ENCODE results near the gene TTLL9.

The TTLL9 gene

GRCh38 chr20:31840906-31841816 lies 29.3 kb upstream of the TTLL9 start:
- Histone ChIP-seq H3K4me1 (peaks cover 13% of the 10 kb centered on the region), H3K4me3 (ENCODE audit: low read depth, low read length) (no peak overlapping the region), H3K36me3 (ENCODE audit: control insufficient read depth, insufficient read depth, low read length) (no peaks in the 10 kb centered on the region), H3K9me3 (ENCODE audit: control insufficient read depth, low read length) (no peaks in the 10 kb centered on the region), H3K27me3 (ENCODE audit: control insufficient read depth, insufficient read depth, low read length) (no peaks in the 10 kb centered on the region), H3K9ac (no peak overlapping the region), H3K4me2 (ENCODE audit: low read length) (no peak overlapping the region), H2AFZ (no peak overlapping the region), H3K27ac (no peak overlapping the region), H3K79me2 (no peaks in the 10 kb centered on the region)
- TF ChIP-seq, protein P1, sequence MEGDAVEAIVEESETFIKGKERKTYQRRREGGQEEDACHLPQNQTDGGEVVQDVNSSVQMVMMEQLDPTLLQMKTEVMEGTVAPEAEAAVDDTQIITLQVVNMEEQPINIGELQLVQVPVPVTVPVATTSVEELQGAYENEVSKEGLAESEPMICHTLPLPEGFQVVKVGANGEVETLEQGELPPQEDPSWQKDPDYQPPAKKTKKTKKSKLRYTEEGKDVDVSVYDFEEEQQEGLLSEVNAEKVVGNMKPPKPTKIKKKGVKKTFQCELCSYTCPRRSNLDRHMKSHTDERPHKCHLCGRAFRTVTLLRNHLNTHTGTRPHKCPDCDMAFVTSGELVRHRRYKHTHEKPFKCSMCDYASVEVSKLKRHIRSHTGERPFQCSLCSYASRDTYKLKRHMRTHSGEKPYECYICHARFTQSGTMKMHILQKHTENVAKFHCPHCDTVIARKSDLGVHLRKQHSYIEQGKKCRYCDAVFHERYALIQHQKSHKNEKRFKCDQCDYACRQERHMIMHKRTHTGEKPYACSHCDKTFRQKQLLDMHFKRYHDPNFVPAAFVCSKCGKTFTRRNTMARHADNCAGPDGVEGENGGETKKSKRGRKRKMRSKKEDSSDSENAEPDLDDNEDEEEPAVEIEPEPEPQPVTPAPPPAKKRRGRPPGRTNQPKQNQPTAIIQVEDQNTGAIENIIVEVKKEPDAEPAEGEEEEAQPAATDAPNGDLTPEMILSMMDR (IDR thresholded peaks at IDR 0.05): no peak

- no peaks in the 10 kb centered on the region for H3K9me3 ChIP-seq (ENCODE audit: control insufficient read depth, low read length)
- H3K27me3 ChIP-seq (ENCODE audit: control insufficient read depth, insufficient read depth, low read length): no peaks in the 10 kb centered on the region
- H3K4me3 ChIP-seq (ENCODE audit: low read depth, low read length): no peak overlapping the region
- H3K36me3 ChIP-seq (ENCODE audit: control insufficient read depth, insufficient read depth, low read length): no peaks in the 10 kb centered on the region
- no peak overlapping the region for H3K9ac ChIP-seq
- no peak overlapping the region for H3K27ac ChIP-seq
- TF ChIP-seq, protein P1 (IDR thresholded peaks at IDR 0.05): no peak
- H2AFZ ChIP-seq: no peak overlapping the region
- H3K4me2 ChIP-seq (ENCODE audit: low read length): no peak overlapping the region
- peaks cover 10% of the 10 kb centered on the region for H3K4me1 ChIP-seq
- H3K79me2 ChIP-seq: no peaks in the 10 kb centered on the region
Observed at GRCh38 chr20:31841928-31842327, 28.5 kb upstream of the TTLL9 start.

DNA sequence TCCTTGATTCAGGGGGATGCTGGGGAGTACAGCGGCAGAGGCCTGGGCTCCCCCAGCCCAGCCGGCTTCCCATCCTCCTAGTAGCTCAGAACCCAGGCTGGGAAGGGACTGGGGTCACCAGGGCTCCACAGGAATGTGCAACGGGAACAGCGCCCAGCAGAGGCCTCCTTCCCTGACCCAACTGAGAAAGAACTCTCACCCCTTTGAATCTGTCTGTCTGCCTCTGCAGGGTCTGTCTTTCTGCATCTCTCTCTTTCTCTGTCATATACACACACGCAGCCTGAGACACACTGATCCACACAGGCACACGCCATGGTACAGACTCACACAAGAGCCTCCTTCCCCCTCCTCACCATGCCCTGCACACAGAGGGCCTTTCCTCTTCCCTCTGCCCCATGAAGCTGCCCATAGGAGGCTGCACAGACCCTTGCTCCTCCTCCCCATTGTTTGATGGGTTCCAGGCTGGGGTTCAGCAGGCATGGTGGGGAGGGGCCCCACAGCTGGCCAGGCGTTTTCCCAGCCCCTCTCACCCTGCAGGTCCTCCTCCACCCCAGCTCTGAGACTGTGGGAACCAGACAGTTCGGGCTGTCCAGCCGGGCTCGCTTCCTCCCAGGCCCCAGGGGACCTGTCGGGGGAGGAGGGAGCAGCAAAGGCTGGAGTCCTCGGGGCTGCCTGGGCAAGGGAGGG lies 27.8 kb upstream of the TTLL9 start:
- Histone ChIP-seq H3K4me3 (ENCODE audit: low read depth, low read length) (no peak overlapping the region), H3K27ac (no peak overlapping the region), H3K9ac (no peak overlapping the region), H3K4me1 (peaks cover 10% of the 10 kb centered on the region), H3K4me2 (ENCODE audit: low read length) (no peak overlapping the region), H3K9me3 (ENCODE audit: control insufficient read depth, low read length) (no peaks in the 10 kb centered on the region), H3K79me2 (no peaks in the 10 kb centered on the region), H2AFZ (no peak overlapping the region), H3K27me3 (ENCODE audit: control insufficient read depth, insufficient read depth, low read length) (no peaks in the 10 kb centered on the region), H3K36me3 (ENCODE audit: control insufficient read depth, insufficient read depth, low read length) (no peaks in the 10 kb centered on the region)
- TF ChIP-seq, protein P1 (IDR thresholded peaks at IDR 0.05): no peak

DNA sequence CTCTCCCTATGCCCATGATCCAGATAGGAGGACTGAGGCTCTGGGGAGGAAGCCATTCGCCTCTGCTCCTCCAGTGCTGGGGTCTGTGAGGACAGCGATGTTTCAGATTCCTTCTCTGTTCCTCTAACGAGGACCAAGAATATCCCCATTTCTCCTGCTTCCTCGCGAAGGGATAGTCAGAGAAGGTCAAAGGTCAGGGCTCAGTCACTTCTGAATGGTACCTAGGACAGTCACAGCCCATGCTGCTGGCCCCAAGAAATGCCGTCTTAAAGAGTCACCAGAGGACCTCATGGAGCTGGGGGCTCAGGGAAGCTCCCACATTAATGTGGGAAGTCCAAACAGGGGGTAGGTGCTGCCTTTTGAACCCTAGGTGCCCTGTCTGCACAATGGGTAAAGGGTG lies 27.1 kb upstream of the TTLL9 start:
- Histone ChIP-seq H3K27me3 (ENCODE audit: control insufficient read depth, insufficient read depth, low read length) (no peaks in the 10 kb centered on the region), H3K4me2 (ENCODE audit: low read length) (no peak overlapping the region), H3K9ac (no peak overlapping the region), H3K9me3 (ENCODE audit: control insufficient read depth, low read length) (no peaks in the 10 kb centered on the region), H3K4me1 (peaks cover 6% of the 10 kb centered on the region), H3K27ac (no peak overlapping the region), H2AFZ (no peak overlapping the region), H3K36me3 (ENCODE audit: control insufficient read depth, insufficient read depth, low read length) (no peaks in the 10 kb centered on the region), H3K4me3 (ENCODE audit: low read depth, low read length) (no peak overlapping the region), H3K79me2 (no peaks in the 10 kb centered on the region)
- TF ChIP-seq, protein P1 (IDR thresholded peaks at IDR 0.05): no peak
